Psoas muscle (tissue), 8 donors: ENCODE measurements around the gene GLRA1. TPM values are rescaled to one million over a fixed set of nuclear protein-coding genes. Genes with fewer than 3 reads are reported as not detected.

Experiments
- ATAC-seq, 4 donors: fragments of 200-7000 bp; cut with Tn5 transposase; one replicate each; pipeline ENCODE4 v1.9.1; 2020; ENCODE audit warnings: moderate library complexity in 3 of 4, mild to moderate bottlenecking in 2 of 4
- DNase-seq, 2 donors: peaks; one replicate each; pipeline ENCODE4 v3.0.0-alpha.2; 2020
- H3K27ac ChIP-seq: fragments of 200-600 bp; one replicate; pipeline ENCODE4 v1.8.0; 2022
- H3K27me3 ChIP-seq, 3 donors: fragments of 200-600 bp in 1 of 3; one replicate each; pipeline versions ENCODE4 v1.6.1 to v1.8.0; 2013 to 2022; ENCODE audit warnings: low read length in 2 of 3, mild to moderate bottlenecking in 2 of 3, moderate library complexity in 1 of 3; ENCODE audit not compliant: insufficient read depth in 3 of 3
- H3K36me3 ChIP-seq, 2 donors: fragments of 200-600 bp in 1 of 2; one replicate each; pipeline versions ENCODE4 v1.6.1 to v1.8.0; 2013 to 2022; ENCODE audit warnings: low read depth in 1 of 2, mild to moderate bottlenecking in 1 of 2, moderate library complexity in 1 of 2; ENCODE audit not compliant: insufficient read depth in 1 of 2
- H3K4me1 ChIP-seq: fragments of 200-600 bp; one replicate; pipeline ENCODE4 v1.8.0; 2022
- H3K4me3 ChIP-seq: fragments of 200-600 bp; one replicate; pipeline ENCODE4 v1.8.0; 2022; ENCODE audit warnings: mild to moderate bottlenecking
- H3K9me3 ChIP-seq: fragments of 200-600 bp; one replicate; pipeline ENCODE4 v1.8.0; 2022
- CTCF ChIP-seq: fragments of 200-600 bp; IDR thresholded peaks from one replicate; pipeline ENCODE4 v1.8.0; 2022; ENCODE audit warnings: antibody characterized with exemption
- WGBS, 3 donors: extraction: QIAGEN DNeasy Blood & Tissue Kit; methylation state at CpG; one replicate each; pipeline versions ENCODE4 v1.1.6 to v1.1.7; 2013; 5-methylcytosine and 5-hydroxymethylcytosine counted together
- intact Hi-C, 2 donors: fragments of 100-400 bp; cut with DNase I; formaldehyde crosslinking; loops; one replicate each; pipeline versions ENCODE4 v1.11.0 to v1.14.2; 2022
- polyA plus RNA-seq, 3 donors: library from polyadenylated mRNA; stranded (reverse); fragments of 200-250 nt; gene quantifications; one replicate each; pipeline ENCODE4 v1.2.3, GENCODE V29; 2013
- total RNA-seq, 4 donors: library from RNA; stranded (reverse); fragmentation: NEBNext Ultra II Directional in 2 of 4; extraction: Animal tissue kit (Norgen Biotek cat#: 25700) in 2 of 4; gene quantifications; one replicate each; pipeline versions ENCODE4 v1.2.1 to v1.2.4, GENCODE V29; 2021 to 2023
- donor health status: healthy with polysubstance abuse.
- donor health status: DM: no; HTN: no; CAD: no; lungs with moderate emphysema.
- donor health status: Bipolar disorder and iron deficiency.
- donor health status: healthy.
- donor health status: DM: yes; HTN: yes; CAD: no.
- donor health status: DM: no; HTN: no; CAD: no.
- donor health status: DM: no; HTN: no; CAD: no.
- donor health status: DM: yes; HTN: yes; CAD: no.

GLRA1 gene
- total and polyA plus RNA-seq, 7 donors = not detected

GRCh38 chr5:151829370-151829769 is 95.3 kb downstream of the GLRA1 start:
- no peaks in the 10 kb centered on the region for H3K27me3 ChIP-seq
- DNase-seq (no peak), ATAC-seq (no peak)
- no peak overlapping the region for H3K4me3 ChIP-seq
- H3K9me3 ChIP-seq = peaks cover 16% of the 10 kb centered on the region
- intact Hi-C loops = loop anchor here (5.0 to 10.0 kb wide), 2 partner anchors 675 to 678 kb away; no protein-coding TSS in a partner anchor
- no peaks in the 10 kb centered on the region for H3K4me1 ChIP-seq
- peaks cover 2 to 14% of the 10 kb centered on the region in 2 donors for H3K36me3 ChIP-seq
- no peak for TF ChIP-seq CTCF
- 88 to 100% (median 90%) methylated on average over 1 of the region's 1 CpG for WGBS, 3 donors
- H3K27ac ChIP-seq = no peak overlapping the region

- 18 to 28% (median 24%) methylated on average over 1 of the region's 1 CpG for WGBS, 3 donors
- peak; percentile 77 for TF ChIP-seq CTCF
Observed at GRCh38 chr5:151825445-151825844, 99.2 kb downstream of the GLRA1 start.

GRCh38 chr5:151822141-151822540 is 102.5 kb downstream of the GLRA1 start:
- ATAC-seq (no peak), DNase-seq (no peak)
- Histone ChIP-seq H3K4me1 (no peaks in the 10 kb centered on the region), H3K27ac (no peak overlapping the region), H3K36me3 (peaks cover 2 to 12% of the 10 kb centered on the region in 2 donors), H3K4me3 (no peak overlapping the region), H3K9me3 (no peaks in the 10 kb centered on the region), H3K27me3 (no peaks in the 10 kb centered on the region)
- 97 to 100% (median 97%) methylated on average over 4 of the region's 4 CpGs for WGBS, 3 donors
- intact Hi-C loops = loop anchor here in 1 of 2 donors (10.0 kb wide), 1 partner anchor 683 kb away; no protein-coding TSS in a partner anchor
- TF ChIP-seq CTCF = no peak

More at GRCh38 chr5:151825445-151825844, 99.2 kb downstream of the GLRA1 start:
- intact Hi-C loops = loop anchor here (2.0 to 10.0 kb wide), 3 partner anchors 317 to 682 kb away; no protein-coding TSS in a partner anchor
- H3K9me3 ChIP-seq = no peaks in the 10 kb centered on the region
- no peak overlapping the region for H3K4me3 ChIP-seq
- no peaks in the 10 kb centered on the region for H3K4me1 ChIP-seq
- peaks cover 2 to 16% of the 10 kb centered on the region in 2 donors for H3K36me3 ChIP-seq
- H3K27me3 ChIP-seq = no peaks in the 10 kb centered on the region
- DNase-seq (peak in 1 of 2 donors; percentile 46), ATAC-seq (peak; percentile 63 to 85 (median 74))
- H3K27ac ChIP-seq = no peak overlapping the region

- no peaks in the 10 kb centered on the region for H3K27me3 ChIP-seq
- H3K4me1 ChIP-seq = no peaks in the 10 kb centered on the region
- no peaks in the 10 kb centered on the region for H3K9me3 ChIP-seq
- no peak for TF ChIP-seq CTCF
- WGBS, 3 donors = 63 to 80% (median 72%) methylated on average over 1 of the region's 1 CpG
- peaks cover 2 to 10% of the 10 kb centered on the region in 2 donors for H3K36me3 ChIP-seq
- intact Hi-C loops = loop anchor here in 1 of 2 donors (10.0 kb wide), 1 partner anchor 684 kb away; no protein-coding TSS in a partner anchor
- ATAC-seq = no peak
- no peak overlapping the region for H3K4me3 ChIP-seq
- no peak for DNase-seq
- H3K27ac ChIP-seq = no peak overlapping the region
Observed at GRCh38 chr5:151820903-151821302, 103.7 kb downstream of the GLRA1 start.

GRCh38 chr5:151820271-151820670 is 104.4 kb downstream of the GLRA1 start:
- TF ChIP-seq CTCF = no peak
- Histone ChIP-seq H3K4me1 (no peaks in the 10 kb centered on the region), H3K27ac (no peak overlapping the region), H3K9me3 (no peaks in the 10 kb centered on the region), H3K27me3 (no peaks in the 10 kb centered on the region), H3K4me3 (no peak overlapping the region), H3K36me3 (peaks cover 2 to 9% of the 10 kb centered on the region in 2 donors)
- intact Hi-C loops = loop anchor here in 1 of 2 donors (10.0 kb wide), 1 partner anchor 685 kb away; no protein-coding TSS in a partner anchor
- no peak for ATAC-seq
- DNase-seq = no peak
- WGBS, 3 donors = 88 to 90% (median 90%) methylated on average over 3 of the region's 3 CpGs
